ENCODE data around the gene ZBTB18.

- TF ChIP-seq CTCF (conservative IDR thresholded peaks at IDR 0.05; ENCODE audit: low read length): no peak
- TF ChIP-seq EZH2phosphoT487 (IDR thresholded peaks at IDR 0.05; ENCODE audit: borderline replicate concordance, low read depth, low read length): no peak
Measured at GRCh38 chr1:244082969-244083368, 31.9 kb downstream of the ZBTB18 start.
